ENCODE results near the gene COL4A3. TPM values are rescaled to one million over a fixed set of nuclear protein-coding genes. Genes with fewer than 3 reads are reported as not detected.

The COL4A3 gene
- total and polyA plus RNA-seq, 9 of the 15 experiments (the other 6 are each of a cell fraction or from before 2014, with no cell fraction given): not detected

- no peak for TF ChIP-seq ZMIZ1 (IDR thresholded peaks at IDR 0.05; ENCODE audit: low read depth in 2 of 2, low read length in 2 of 2)
- no peak for TF ChIP-seq SUPT5H (IDR thresholded peaks at IDR 0.05)
- no peak for TF ChIP-seq ZNF408 (CRISPR knock-in tag; IDR thresholded peaks at IDR 0.05; ENCODE audit: low read depth)
These were observed 88.4 kb downstream of the COL4A3 start (continued) for GRCh38 chr2:227252831-227253230.

GRCh38 chr2:227256605-227257004, 92.2 kb downstream of the COL4A3 start:
- no peaks in the 10 kb centered on the region for H3K79me2 ChIP-seq (ENCODE audit: control insufficient read depth, insufficient read depth, low read length)
- no peaks in the 10 kb centered on the region for H3K9me1 ChIP-seq (ENCODE audit: control insufficient read depth, insufficient read depth, low read length)
- H3K4me3 ChIP-seq: no peak overlapping the region
- H3K4me2 ChIP-seq (ENCODE audit: insufficient read depth, low read length): no peak overlapping the region
- ChIA-PET CTCF (ENCODE audit: low intra/inter-chr PET ratio) (no interaction called here), POLR2A (no interaction called here)
- H3K36me3 ChIP-seq (ENCODE audit: control insufficient read depth, insufficient read depth, low read length): no peaks in the 10 kb centered on the region
- intact Hi-C loops (cut with micrococcal nuclease) (no loop called here), in situ Hi-C loops (cut with MboI) (no loop called here)
- FAIRE-seq (no peak), ATAC-seq (no peak), DNase-seq (ENCODE audit: extremely low read depth in 1 of 4, low spot score in 3 of 4) (no peak)
- no peak for TF ChIP-seq FOXK2 (conservative IDR thresholded peaks at IDR 0.05 in 1 of 2, IDR thresholded peaks at IDR 0.05 in 1 of 2; ENCODE audit: low read depth in 2 of 2)
- no peak for TF ChIP-seq CC2D1A (IDR thresholded peaks at IDR 0.05)
- no peak for TF ChIP-seq ZNF143 (CRISPR knock-in tag; IDR thresholded peaks at IDR 0.05)
- no peak for TF ChIP-seq RNF219 (CRISPR knock-in tag; IDR thresholded peaks at IDR 0.05)
- no peak for TF ChIP-seq MYC (IDR thresholded peaks at IDR 0.05; ENCODE audit: low read depth, low read length)
- TF ChIP-seq MYC (CRISPR knock-in tag; IDR thresholded peaks at IDR 0.05; ENCODE audit: borderline replicate concordance, low read depth): no peak
- TF ChIP-seq ZNF75A (CRISPR knock-in tag; IDR thresholded peaks at IDR 0.05): no peak
- no peak for TF ChIP-seq MCM2 (IDR thresholded peaks at IDR 0.05; ENCODE audit: low read depth)
- no peak for TF ChIP-seq POLR2H (tag; IDR thresholded peaks at IDR 0.05; ENCODE audit: low read depth)
- TF ChIP-seq ZNF512 (tag; IDR thresholded peaks at IDR 0.05): no peak
- no peak for TF ChIP-seq ZFP1 (CRISPR knock-in tag; IDR thresholded peaks at IDR 0.05)
- no TSS peak for BruUV-seq (replicated peaks)
- no peaks in the 10 kb centered on the region for H3K4me1 ChIP-seq (replicated peaks in 1 of 2; ENCODE audit: control insufficient read depth in 2 of 2, insufficient read depth in 2 of 2, low read length in 2 of 2)
- no peaks in the 10 kb centered on the region for H3K9me3 ChIP-seq (replicated peaks; ENCODE audit: control insufficient read depth, insufficient read depth, low read depth, low read length)
- H3K9ac ChIP-seq (ENCODE audit: insufficient read depth in 1 of 2, low read depth in 2 of 2, low read length in 2 of 2): no peak overlapping the region
- H3K27me3 ChIP-seq (ENCODE audit: control insufficient read depth in 2 of 2, insufficient read depth in 2 of 2, low read length in 2 of 2): no peaks in the 10 kb centered on the region
- no peak overlapping the region for H2AFZ ChIP-seq (ENCODE audit: low read depth, low read length)
- no peaks in the 10 kb centered on the region for H4K20me1 ChIP-seq (replicated peaks; ENCODE audit: control insufficient read depth, insufficient read depth, low read length)
- H3K27ac ChIP-seq (ENCODE audit: extremely low read depth, low read depth, low read length): no peak overlapping the region

All from K562 (cell line).